ENCODE measurements around the gene SLC9A9.

Gene SLC9A9

GRCh38 chr3:143232981-143233380 is 615.3 kb downstream of the SLC9A9 start:
- H3K9ac ChIP-seq (ENCODE audit: low read length), result no peak overlapping the region

GRCh38 chr3:143228405-143228804 is 619.9 kb downstream of the SLC9A9 start:
- H3K27me3 ChIP-seq (ENCODE audit: control insufficient read depth, insufficient read depth, low read length), result no peaks in the 10 kb centered on the region
- no peaks in the 10 kb centered on the region for H3K4me1 ChIP-seq (ENCODE audit: control insufficient read depth, insufficient read depth, low read length)
- no peaks in the 10 kb centered on the region for H3K36me3 ChIP-seq (ENCODE audit: control insufficient read depth, insufficient read depth, low read length)
- no peaks in the 10 kb centered on the region for H3K9me3 ChIP-seq (ENCODE audit: control insufficient read depth, low read length)
- no peak overlapping the region for H3K4me3 ChIP-seq (ENCODE audit: low read length)
- H3K9ac ChIP-seq (ENCODE audit: low read length), result no peak overlapping the region

More at GRCh38 chr3:143232981-143233380, 615.3 kb downstream of the SLC9A9 start:
- no peak overlapping the region for H3K4me3 ChIP-seq (ENCODE audit: low read length)
- H3K36me3 ChIP-seq (ENCODE audit: control insufficient read depth, insufficient read depth, low read length), result no peaks in the 10 kb centered on the region
- no peaks in the 10 kb centered on the region for H3K4me1 ChIP-seq (ENCODE audit: control insufficient read depth, insufficient read depth, low read length)
- no peaks in the 10 kb centered on the region for H3K27me3 ChIP-seq (ENCODE audit: control insufficient read depth, insufficient read depth, low read length)
- no peaks in the 10 kb centered on the region for H3K9me3 ChIP-seq (ENCODE audit: control insufficient read depth, low read length)

- H3K4me3 ChIP-seq (ENCODE audit: low read length), result no peak overlapping the region
- H3K27me3 ChIP-seq (ENCODE audit: control insufficient read depth, insufficient read depth, low read length), result no peaks in the 10 kb centered on the region
- H3K36me3 ChIP-seq (ENCODE audit: control insufficient read depth, insufficient read depth, low read length), result no peaks in the 10 kb centered on the region
- H3K9me3 ChIP-seq (ENCODE audit: control insufficient read depth, low read length), result no peaks in the 10 kb centered on the region
- H3K4me1 ChIP-seq (ENCODE audit: control insufficient read depth, insufficient read depth, low read length), result no peaks in the 10 kb centered on the region
- H3K9ac ChIP-seq (ENCODE audit: low read length), result no peak overlapping the region
These were observed 621.5 kb downstream of the SLC9A9 start for GRCh38 chr3:143226678-143227291.

GRCh38 chr3:143224716-143225115 is 623.6 kb downstream of the SLC9A9 start:
- no peaks in the 10 kb centered on the region for H3K9me3 ChIP-seq (ENCODE audit: control insufficient read depth, low read length)
- no peak overlapping the region for H3K9ac ChIP-seq (ENCODE audit: low read length)
- no peaks in the 10 kb centered on the region for H3K27me3 ChIP-seq (ENCODE audit: control insufficient read depth, insufficient read depth, low read length)
- no peak overlapping the region for H3K4me3 ChIP-seq (ENCODE audit: low read length)
- no peaks in the 10 kb centered on the region for H3K36me3 ChIP-seq (ENCODE audit: control insufficient read depth, insufficient read depth, low read length)
- H3K4me1 ChIP-seq (ENCODE audit: control insufficient read depth, insufficient read depth, low read length), result no peaks in the 10 kb centered on the region

GRCh38 chr3:143222981-143223380 is 625.3 kb downstream of the SLC9A9 start:
- no peaks in the 10 kb centered on the region for H3K9me3 ChIP-seq (ENCODE audit: control insufficient read depth, low read length)
- no peak overlapping the region for H3K4me3 ChIP-seq (ENCODE audit: low read length)
- H3K36me3 ChIP-seq (ENCODE audit: control insufficient read depth, insufficient read depth, low read length), result no peaks in the 10 kb centered on the region
- no peaks in the 10 kb centered on the region for H3K27me3 ChIP-seq (ENCODE audit: control insufficient read depth, insufficient read depth, low read length)
- H3K9ac ChIP-seq (ENCODE audit: low read length), result no peak overlapping the region
- no peaks in the 10 kb centered on the region for H3K4me1 ChIP-seq (ENCODE audit: control insufficient read depth, insufficient read depth, low read length)

- no peak overlapping the region for H3K4me3 ChIP-seq (ENCODE audit: low read length)
- no peaks in the 10 kb centered on the region for H3K27me3 ChIP-seq (ENCODE audit: control insufficient read depth, insufficient read depth, low read length)
- no peaks in the 10 kb centered on the region for H3K4me1 ChIP-seq (ENCODE audit: control insufficient read depth, insufficient read depth, low read length)
- no peaks in the 10 kb centered on the region for H3K36me3 ChIP-seq (ENCODE audit: control insufficient read depth, insufficient read depth, low read length)
- H3K9me3 ChIP-seq (ENCODE audit: control insufficient read depth, low read length), result no peaks in the 10 kb centered on the region
- H3K9ac ChIP-seq (ENCODE audit: low read length), result no peak overlapping the region
These were observed 625.8 kb downstream of the SLC9A9 start for GRCh38 chr3:143222505-143222904.

- H3K9me3 ChIP-seq (ENCODE audit: control insufficient read depth, low read length), result no peaks in the 10 kb centered on the region
- H3K9ac ChIP-seq (ENCODE audit: low read length), result no peak overlapping the region
- H3K4me3 ChIP-seq (ENCODE audit: low read length), result no peak overlapping the region
- no peaks in the 10 kb centered on the region for H3K27me3 ChIP-seq (ENCODE audit: control insufficient read depth, insufficient read depth, low read length)
- no peaks in the 10 kb centered on the region for H3K36me3 ChIP-seq (ENCODE audit: control insufficient read depth, insufficient read depth, low read length)
- peaks cover 10% of the 10 kb centered on the region for H3K4me1 ChIP-seq (ENCODE audit: control insufficient read depth, insufficient read depth, low read length)
These were observed 626.8 kb downstream of the SLC9A9 start for GRCh38 chr3:143221446-143221845.

- Histone ChIP-seq H3K9me3 (ENCODE audit: control insufficient read depth, low read length) (no peaks in the 10 kb centered on the region), H3K4me1 (ENCODE audit: control insufficient read depth, insufficient read depth, low read length) (peaks cover 11% of the 10 kb centered on the region), H3K4me3 (ENCODE audit: low read length) (no peak overlapping the region), H3K9ac (ENCODE audit: low read length) (no peak overlapping the region), H3K36me3 (ENCODE audit: control insufficient read depth, insufficient read depth, low read length) (no peaks in the 10 kb centered on the region), H3K27me3 (ENCODE audit: control insufficient read depth, insufficient read depth, low read length) (no peaks in the 10 kb centered on the region)
These were observed 627.5 kb downstream of the SLC9A9 start for GRCh38 chr3:143220741-143221140.

- Histone ChIP-seq H3K27me3 (ENCODE audit: control insufficient read depth, insufficient read depth, low read length) (no peaks in the 10 kb centered on the region), H3K4me1 (ENCODE audit: control insufficient read depth, insufficient read depth, low read length) (peaks cover 11% of the 10 kb centered on the region), H3K36me3 (ENCODE audit: control insufficient read depth, insufficient read depth, low read length) (no peaks in the 10 kb centered on the region), H3K9me3 (ENCODE audit: control insufficient read depth, low read length) (no peaks in the 10 kb centered on the region), H3K9ac (ENCODE audit: low read length) (no peak overlapping the region), H3K4me3 (ENCODE audit: low read length) (no peak overlapping the region)
These were observed 630.0 kb downstream of the SLC9A9 start for GRCh38 chr3:143218166-143218835.

GRCh38 chr3:143217283-143217682 is 631.0 kb downstream of the SLC9A9 start:
- Histone ChIP-seq H3K9me3 (ENCODE audit: control insufficient read depth, low read length) (no peaks in the 10 kb centered on the region), H3K4me3 (ENCODE audit: low read length) (no peak overlapping the region), H3K4me1 (ENCODE audit: control insufficient read depth, insufficient read depth, low read length) (peaks cover 11% of the 10 kb centered on the region), H3K36me3 (ENCODE audit: control insufficient read depth, insufficient read depth, low read length) (no peaks in the 10 kb centered on the region), H3K27me3 (ENCODE audit: control insufficient read depth, insufficient read depth, low read length) (no peaks in the 10 kb centered on the region), H3K9ac (ENCODE audit: low read length) (no peak overlapping the region)

- no peak overlapping the region for H3K9ac ChIP-seq (ENCODE audit: low read length)
These were observed 631.5 kb downstream of the SLC9A9 start for GRCh38 chr3:143216709-143217182.

More at GRCh38 chr3:143216709-143217182, 631.5 kb downstream of the SLC9A9 start:
- H3K36me3 ChIP-seq (ENCODE audit: control insufficient read depth, insufficient read depth, low read length), result no peaks in the 10 kb centered on the region
- H3K27me3 ChIP-seq (ENCODE audit: control insufficient read depth, insufficient read depth, low read length), result no peaks in the 10 kb centered on the region
- H3K9me3 ChIP-seq (ENCODE audit: control insufficient read depth, low read length), result no peaks in the 10 kb centered on the region
- no peak overlapping the region for H3K4me3 ChIP-seq (ENCODE audit: low read length)
- peaks cover 11% of the 10 kb centered on the region for H3K4me1 ChIP-seq (ENCODE audit: control insufficient read depth, insufficient read depth, low read length)
